ENCODE data around the gene OR1M1.

Gene OR1M1

DNA sequence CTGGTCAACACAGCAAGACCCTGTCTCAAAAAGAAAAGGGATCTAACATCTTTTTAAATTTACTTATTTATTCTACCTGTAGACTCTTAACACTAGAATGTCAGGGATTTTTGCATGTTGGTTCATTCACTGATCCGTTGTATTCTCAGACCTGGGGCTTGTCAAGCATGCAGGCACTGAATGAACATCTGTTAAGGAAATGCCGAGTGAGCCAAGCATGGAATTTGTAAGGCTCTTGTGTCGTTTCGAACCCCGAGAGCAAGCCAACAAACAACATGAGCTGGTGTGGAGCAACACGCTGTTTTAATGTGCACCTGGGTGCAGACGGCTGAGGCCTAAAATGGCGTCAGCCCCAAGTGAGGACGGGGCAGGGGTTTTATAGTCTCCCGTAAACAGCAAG is 10.0 kb upstream of the OR1M1 start:
- H3K27ac ChIP-seq (ENCODE audit: low read depth, low read length), result no peak overlapping the region
- no peaks in the 10 kb centered on the region for H3K9me3 ChIP-seq (ENCODE audit: low read length)
- no peaks in the 10 kb centered on the region for H3K36me3 ChIP-seq (ENCODE audit: insufficient read depth, low read length)
- H3K27me3 ChIP-seq (ENCODE audit: control insufficient read depth in 1 of 2, insufficient read depth in 2 of 2, low read length in 2 of 2), result no peaks in the 10 kb centered on the region
- no peak overlapping the region for H3K4me3 ChIP-seq (ENCODE audit: low read depth in 1 of 2, low read length in 2 of 2)
- peaks cover 12% of the 10 kb centered on the region for H3K4me1 ChIP-seq (ENCODE audit: insufficient read depth, low read length)
- H3K9ac ChIP-seq (ENCODE audit: low read length), result no peak overlapping the region

DNA sequence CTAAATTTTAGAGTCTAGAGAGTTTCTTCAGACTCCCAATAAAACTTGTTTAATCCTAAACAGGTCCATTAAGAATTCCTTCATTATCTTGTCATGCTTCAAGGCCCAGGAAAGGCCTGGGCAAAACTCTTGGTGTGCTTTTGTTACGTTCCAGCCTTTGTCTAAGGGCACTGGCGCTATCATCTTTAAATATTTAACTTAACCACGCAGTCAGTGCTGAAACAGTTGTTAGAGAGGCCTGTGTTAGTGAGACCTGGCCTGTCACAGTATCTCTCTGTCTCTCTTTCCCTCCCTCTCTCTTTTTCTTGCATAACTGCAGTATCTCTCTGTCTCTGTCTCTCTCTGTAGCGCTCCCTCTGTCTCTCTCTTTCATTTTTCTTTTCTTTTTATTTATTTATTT is 8.2 kb upstream of the OR1M1 start:
- Histone ChIP-seq H3K27ac (ENCODE audit: low read depth, low read length) (peak overlapping the region; percentile 44), H3K4me3 (ENCODE audit: low read depth in 1 of 2, low read length in 2 of 2) (no peak overlapping the region), H3K36me3 (ENCODE audit: insufficient read depth, low read length) (no peaks in the 10 kb centered on the region), H3K9me3 (ENCODE audit: low read length) (no peaks in the 10 kb centered on the region), H3K4me1 (ENCODE audit: insufficient read depth, low read length) (peaks cover 12% of the 10 kb centered on the region), H3K9ac (ENCODE audit: low read length) (no peak overlapping the region), H3K27me3 (ENCODE audit: control insufficient read depth in 1 of 2, insufficient read depth in 2 of 2, low read length in 2 of 2) (no peaks in the 10 kb centered on the region)

DNA sequence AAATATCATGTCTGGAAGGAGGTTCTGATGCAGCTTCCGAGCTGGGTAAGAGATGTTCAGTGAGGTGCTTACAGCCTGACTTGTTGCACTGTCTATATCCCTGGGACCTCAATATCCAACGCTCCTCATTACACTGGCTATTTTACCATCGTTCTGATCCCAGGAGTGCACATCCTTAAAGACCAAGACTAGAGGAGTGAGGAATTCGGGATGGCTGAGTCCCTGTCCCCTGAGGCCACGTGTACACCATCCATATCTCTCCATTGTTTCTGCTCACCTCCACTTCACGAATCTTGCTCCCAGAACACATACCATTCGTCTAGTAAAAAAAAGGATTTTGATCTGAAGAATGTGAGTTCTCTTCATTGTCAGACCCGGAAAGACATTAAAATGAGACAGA is 20.5 kb downstream of the OR1M1 start, which contains the start of gene OR7G2:
OR7G2 (minus strand) TSS at position 101 of the 400 bp plus-strand sequence. CDS start 4,232 bp downstream, outside the sequence.
- Histone ChIP-seq H3K27me3 (ENCODE audit: control insufficient read depth in 1 of 2, insufficient read depth in 2 of 2, low read length in 2 of 2) (no peaks in the 10 kb centered on the region), H3K9me3 (ENCODE audit: low read length) (no peaks in the 10 kb centered on the region), H3K4me3 (ENCODE audit: low read depth in 1 of 2, low read length in 2 of 2) (no peak within 1 kb of the TSS), H3K27ac (ENCODE audit: low read depth, low read length) (no peak within 1 kb of the TSS), H3K9ac (ENCODE audit: low read length) (no peak within 1 kb of the TSS), H3K4me1 (ENCODE audit: insufficient read depth, low read length) (no peaks in the 10 kb centered on the region), H3K36me3 (ENCODE audit: insufficient read depth, low read length) (no peaks in the 10 kb centered on the region)

DNA sequence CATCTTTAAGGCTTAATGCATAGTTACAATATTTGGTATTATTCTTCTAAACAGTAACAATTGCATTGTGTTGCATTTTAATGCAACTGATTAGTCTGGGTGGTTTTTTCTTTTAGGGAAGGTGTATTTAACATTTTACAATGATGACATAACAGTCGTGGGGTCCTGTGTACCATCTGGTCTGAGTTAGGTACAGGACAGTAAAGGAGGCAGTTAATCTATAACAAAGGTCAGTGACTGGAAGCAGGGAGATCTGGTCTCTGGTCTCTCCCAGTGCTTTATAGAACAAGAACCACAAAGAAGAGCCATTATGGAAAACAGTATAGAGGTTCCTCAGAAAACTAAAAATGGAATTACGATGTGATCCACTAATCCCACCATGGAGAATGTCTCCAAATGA is 23.1 kb downstream of the OR1M1 start:
- Histone ChIP-seq H3K9me3 (ENCODE audit: low read length) (no peaks in the 10 kb centered on the region), H3K27ac (ENCODE audit: low read depth, low read length) (no peak overlapping the region), H3K9ac (ENCODE audit: low read length) (no peak overlapping the region), H3K4me1 (ENCODE audit: insufficient read depth, low read length) (no peaks in the 10 kb centered on the region), H3K27me3 (ENCODE audit: control insufficient read depth in 1 of 2, insufficient read depth in 2 of 2, low read length in 2 of 2) (no peaks in the 10 kb centered on the region), H3K4me3 (ENCODE audit: low read depth in 1 of 2, low read length in 2 of 2) (no peak overlapping the region), H3K36me3 (ENCODE audit: insufficient read depth, low read length) (no peaks in the 10 kb centered on the region)

DNA sequence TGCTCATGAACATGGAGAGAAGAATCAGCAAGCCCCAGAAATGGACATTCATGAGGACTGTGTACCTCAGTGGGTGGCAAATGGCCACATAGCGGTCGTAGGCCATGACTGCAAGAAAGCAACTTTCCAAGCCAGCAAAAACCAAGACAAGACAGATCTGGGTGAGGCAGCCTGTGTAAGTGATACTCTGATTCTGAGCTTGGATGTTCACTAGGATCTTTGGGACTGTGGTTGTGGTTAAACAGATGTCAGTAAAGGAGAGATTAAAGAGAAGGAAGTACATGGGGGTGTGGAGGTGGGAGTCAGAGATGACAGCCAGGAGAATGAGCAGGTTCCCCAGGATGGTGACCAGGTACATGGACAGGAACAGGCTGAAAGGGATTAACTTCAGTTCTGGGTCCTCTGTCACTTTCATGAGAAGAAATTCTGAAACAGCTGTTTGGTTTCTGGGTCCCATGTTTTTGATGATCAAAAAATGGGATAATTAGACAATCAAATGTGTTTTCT is 28.5 kb downstream of the OR1M1 start, which contains the start of gene OR7G1:
OR7G1 (minus strand) TSS at position 457 of the 507 bp plus-strand sequence; CDS start at position 457, 0 bp downstream.
- no peak within 1 kb of the TSS for H3K9ac ChIP-seq (ENCODE audit: low read length)
- H3K4me3 ChIP-seq (ENCODE audit: low read depth in 1 of 2, low read length in 2 of 2), result no peak within 1 kb of the TSS
- H3K27ac ChIP-seq (ENCODE audit: low read depth, low read length), result no peak within 1 kb of the TSS
- H3K4me1 ChIP-seq (ENCODE audit: insufficient read depth, low read length), result no peaks in the 10 kb centered on the region
- H3K27me3 ChIP-seq (ENCODE audit: control insufficient read depth in 1 of 2, insufficient read depth in 2 of 2, low read length in 2 of 2), result no peaks in the 10 kb centered on the region
- H3K9me3 ChIP-seq (ENCODE audit: low read length), result no peaks in the 10 kb centered on the region
- H3K36me3 ChIP-seq (ENCODE audit: insufficient read depth, low read length), result no peaks in the 10 kb centered on the region

DNA sequence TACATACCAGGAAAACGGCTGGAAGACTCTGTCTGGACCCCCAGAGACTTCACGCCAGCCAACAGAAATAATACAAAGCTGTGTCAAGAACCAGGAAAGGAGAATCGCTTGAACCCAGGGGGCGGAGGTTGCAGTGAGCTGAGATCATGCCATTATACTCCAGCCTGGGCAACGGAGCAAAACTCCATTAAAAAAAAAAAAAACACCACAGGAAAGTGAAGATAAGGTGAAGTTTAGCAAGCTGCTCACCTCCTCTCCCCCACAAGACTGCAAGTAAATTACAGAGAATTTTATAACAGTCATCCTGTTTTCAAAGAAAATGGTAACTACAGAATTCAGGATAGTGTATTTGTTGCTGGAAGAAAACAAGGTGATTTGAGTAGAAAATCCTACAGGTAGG is 29.7 kb downstream of the OR1M1 start:
- no peaks in the 10 kb centered on the region for H3K27me3 ChIP-seq (ENCODE audit: control insufficient read depth in 1 of 2, insufficient read depth in 2 of 2, low read length in 2 of 2)
- H3K9me3 ChIP-seq (ENCODE audit: low read length), result no peaks in the 10 kb centered on the region
- H3K36me3 ChIP-seq (ENCODE audit: insufficient read depth, low read length), result no peaks in the 10 kb centered on the region
- no peak overlapping the region for H3K4me3 ChIP-seq (ENCODE audit: low read depth in 1 of 2, low read length in 2 of 2)
- no peak overlapping the region for H3K9ac ChIP-seq (ENCODE audit: low read length)
- H3K27ac ChIP-seq (ENCODE audit: low read depth, low read length), result no peak overlapping the region
- H3K4me1 ChIP-seq (ENCODE audit: insufficient read depth, low read length), result no peaks in the 10 kb centered on the region

DNA sequence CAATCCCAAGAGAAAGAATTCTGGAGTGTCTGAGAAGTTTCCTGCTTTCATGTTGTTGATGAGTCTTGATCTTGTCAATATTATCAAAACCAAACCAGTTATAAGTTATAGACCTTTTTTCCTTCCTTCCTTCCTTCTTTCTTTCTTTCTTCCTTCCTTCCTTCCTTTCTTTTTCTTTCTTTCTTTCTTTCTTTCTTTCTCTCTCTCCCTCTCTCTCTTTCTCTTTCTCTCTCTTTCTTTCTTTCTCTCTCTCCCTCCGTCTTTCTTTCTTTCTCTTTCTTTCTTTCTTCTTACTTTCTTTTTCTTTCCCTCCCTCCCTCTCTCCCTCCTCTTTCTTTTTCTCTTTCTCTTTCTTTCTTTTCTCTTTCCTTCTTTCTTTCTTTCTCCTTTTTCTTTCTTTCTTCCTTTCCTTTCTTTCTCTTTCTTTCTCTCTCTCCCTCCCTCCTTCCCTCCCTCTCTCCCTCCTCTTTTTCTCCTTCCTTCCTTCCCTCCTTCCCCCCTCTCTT is 40.1 kb downstream of the OR1M1 start, which contains the start of gene OR7G3:
OR7G3 (minus strand) TSS at position 51 of the 506 bp plus-strand sequence; CDS start at position 51, 0 bp downstream.
- no peaks in the 10 kb centered on the region for H3K4me1 ChIP-seq (ENCODE audit: insufficient read depth, low read length)
- no peak within 1 kb of the TSS for H3K9ac ChIP-seq (ENCODE audit: low read length)
- no peak within 1 kb of the TSS for H3K4me3 ChIP-seq (ENCODE audit: low read depth in 1 of 2, low read length in 2 of 2)
- H3K27ac ChIP-seq (ENCODE audit: low read depth, low read length), result no peak within 1 kb of the TSS
- H3K9me3 ChIP-seq (ENCODE audit: low read length), result no peaks in the 10 kb centered on the region
- H3K27me3 ChIP-seq (ENCODE audit: control insufficient read depth in 1 of 2, insufficient read depth in 2 of 2, low read length in 2 of 2), result no peaks in the 10 kb centered on the region
- no peaks in the 10 kb centered on the region for H3K36me3 ChIP-seq (ENCODE audit: insufficient read depth, low read length)

DNA sequence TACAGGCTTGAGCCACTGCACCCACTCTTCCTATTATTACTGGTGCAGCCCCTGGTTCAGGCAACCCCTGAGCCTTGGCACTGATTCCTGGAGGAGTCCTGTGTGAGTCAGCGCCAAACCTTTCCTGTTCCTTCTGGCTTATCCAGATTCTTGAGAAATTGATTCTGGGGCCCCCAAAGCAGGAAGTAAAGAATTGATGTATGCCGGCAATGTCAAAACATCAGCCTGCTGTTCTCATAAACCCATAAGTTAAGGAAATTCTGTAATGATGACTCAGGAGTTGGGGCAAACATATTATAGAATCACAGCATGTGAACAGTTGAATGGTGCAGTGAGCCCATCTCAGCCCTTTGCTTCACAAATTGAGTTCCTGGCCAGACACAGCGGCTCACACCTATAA is 41.3 kb downstream of the OR1M1 start:
- Histone ChIP-seq H3K9me3 (ENCODE audit: low read length) (no peaks in the 10 kb centered on the region), H3K36me3 (ENCODE audit: insufficient read depth, low read length) (no peaks in the 10 kb centered on the region), H3K4me1 (ENCODE audit: insufficient read depth, low read length) (no peaks in the 10 kb centered on the region), H3K27me3 (ENCODE audit: control insufficient read depth in 1 of 2, insufficient read depth in 2 of 2, low read length in 2 of 2) (no peaks in the 10 kb centered on the region), H3K4me3 (ENCODE audit: low read depth in 1 of 2, low read length in 2 of 2) (no peak overlapping the region), H3K27ac (ENCODE audit: low read depth, low read length) (no peak overlapping the region), H3K9ac (ENCODE audit: low read length) (no peak overlapping the region)

DNA sequence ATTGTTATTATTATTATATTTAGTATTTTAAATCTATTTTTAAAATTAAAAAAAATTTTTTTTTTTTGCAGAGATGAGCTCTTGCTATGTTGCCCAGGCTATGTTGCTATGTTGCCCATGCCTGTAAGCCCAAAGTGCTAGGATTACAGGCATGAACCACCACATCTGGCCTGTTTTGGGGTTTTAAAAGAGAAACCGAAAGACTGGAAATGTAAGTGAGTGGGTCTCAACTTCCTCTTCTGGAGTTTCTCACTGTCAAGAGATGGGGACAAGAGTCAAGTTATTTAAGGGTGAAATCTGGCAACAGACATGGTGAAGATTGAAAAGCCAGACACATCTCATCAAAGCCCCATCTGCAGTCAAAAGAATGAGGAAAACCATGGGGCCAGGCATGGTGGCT is 44.1 kb downstream of the OR1M1 start:
- Histone ChIP-seq H3K4me3 (ENCODE audit: low read depth in 1 of 2, low read length in 2 of 2) (no peak overlapping the region), H3K36me3 (ENCODE audit: insufficient read depth, low read length) (no peaks in the 10 kb centered on the region), H3K27ac (ENCODE audit: low read depth, low read length) (no peak overlapping the region), H3K9me3 (ENCODE audit: low read length) (no peaks in the 10 kb centered on the region), H3K27me3 (ENCODE audit: control insufficient read depth in 1 of 2, insufficient read depth in 2 of 2, low read length in 2 of 2) (no peaks in the 10 kb centered on the region), H3K4me1 (ENCODE audit: insufficient read depth, low read length) (no peaks in the 10 kb centered on the region), H3K9ac (ENCODE audit: low read length) (no peak overlapping the region)

DNA sequence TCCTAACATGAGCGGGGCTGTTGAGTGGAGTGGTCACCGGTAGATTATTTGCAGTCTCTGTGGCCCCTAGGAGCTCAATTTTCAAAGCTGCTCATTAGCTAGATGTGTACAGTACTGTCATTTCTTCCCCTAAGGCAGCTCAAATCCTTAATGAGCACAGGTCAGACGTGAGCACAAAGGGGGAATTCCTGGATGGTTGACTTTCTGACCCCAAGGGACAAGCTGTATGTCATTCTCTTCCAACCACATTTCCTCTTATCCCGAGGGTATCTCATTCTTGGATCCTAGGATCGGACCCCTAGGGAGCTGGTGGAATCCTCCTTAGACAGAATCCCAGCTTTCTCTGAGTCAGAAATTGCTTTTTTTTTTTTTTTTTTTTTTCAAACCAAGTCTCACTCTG is 45.6 kb downstream of the OR1M1 start:
- Histone ChIP-seq H3K36me3 (ENCODE audit: insufficient read depth, low read length) (no peaks in the 10 kb centered on the region), H3K9ac (ENCODE audit: low read length) (no peak overlapping the region), H3K4me1 (ENCODE audit: insufficient read depth, low read length) (no peaks in the 10 kb centered on the region), H3K4me3 (ENCODE audit: low read depth in 1 of 2, low read length in 2 of 2) (no peak overlapping the region), H3K27me3 (ENCODE audit: control insufficient read depth in 1 of 2, insufficient read depth in 2 of 2, low read length in 2 of 2) (no peaks in the 10 kb centered on the region), H3K27ac (ENCODE audit: low read depth, low read length) (no peak overlapping the region), H3K9me3 (ENCODE audit: low read length) (no peaks in the 10 kb centered on the region)

DNA sequence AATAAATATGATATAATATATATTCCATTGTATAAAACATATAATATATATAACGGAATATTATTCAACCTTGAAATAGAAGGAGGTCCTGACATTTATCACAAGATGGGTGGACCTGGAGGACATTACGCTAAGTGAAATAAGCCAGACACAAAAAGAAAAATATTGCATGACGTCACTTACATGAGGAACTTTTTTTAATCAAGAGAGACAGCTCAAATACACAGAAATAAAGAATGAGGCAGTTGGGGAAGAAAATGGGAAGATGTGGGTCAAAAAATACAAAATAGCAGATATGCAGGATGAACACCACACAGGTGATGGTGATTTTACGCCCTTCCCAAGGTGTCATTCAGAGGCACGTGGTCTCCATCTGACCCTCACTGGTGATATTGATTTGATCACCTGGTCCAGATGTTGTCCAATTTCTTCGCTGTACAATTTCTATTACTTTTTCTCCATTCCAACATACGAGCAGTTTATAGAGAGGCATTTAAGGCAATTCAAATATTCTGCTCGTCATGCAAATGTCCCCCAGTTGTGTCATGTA is 52.8 kb downstream of the OR1M1 start:
- H3K9me3 ChIP-seq (ENCODE audit: low read length), result peaks cover 3% of the 10 kb centered on the region
- H3K9ac ChIP-seq (ENCODE audit: low read length), result no peak overlapping the region
- peak overlapping the region; percentile 85 to 98 for H3K4me3 ChIP-seq (ENCODE audit: low read depth in 1 of 2, low read length in 2 of 2)
- peak overlapping the region; percentile 91 for H3K27ac ChIP-seq (ENCODE audit: low read depth, low read length)
- H3K4me1 ChIP-seq (ENCODE audit: insufficient read depth, low read length), result peaks cover 7% of the 10 kb centered on the region
- H3K27me3 ChIP-seq (ENCODE audit: control insufficient read depth in 1 of 2, insufficient read depth in 2 of 2, low read length in 2 of 2), result no peaks in the 10 kb centered on the region
- no peaks in the 10 kb centered on the region for H3K36me3 ChIP-seq (ENCODE audit: insufficient read depth, low read length)

Measured in muscle layer of colon (tissue), 2 donors.